HUES6 (cell line): Measurements from ENCODE around the gene PTPRE.

Source experiments
- H3K27ac ChIP-seq: 2 replicates; pipeline ENCODE4 v1.7.0; 2013; ENCODE audit warnings: low read depth, mild to moderate bottlenecking, low read length, inconsistent platforms
- H3K27me3 ChIP-seq: 2 replicates; pipeline ENCODE4 v1.6.1; 2013; ENCODE audit warnings: low read length; ENCODE audit not compliant: control insufficient read depth, insufficient read depth
- H3K36me3 ChIP-seq: 2 replicates; pipeline ENCODE4 v1.6.1; 2013; ENCODE audit warnings: low read length; ENCODE audit not compliant: control insufficient read depth, insufficient read depth
- H3K4me1 ChIP-seq: 2 replicates; pipeline ENCODE4 v1.6.1; 2013; ENCODE audit warnings: low read length; ENCODE audit not compliant: control insufficient read depth, insufficient read depth
- H3K4me3 ChIP-seq: 2 replicates; pipeline ENCODE4 v1.5.1; 2013; ENCODE audit warnings: low read depth, low read length
- H3K9ac ChIP-seq: one replicate; pipeline ENCODE4 v1.6.1; 2013; ENCODE audit warnings: mild to moderate bottlenecking, low read length
- H3K9me3 ChIP-seq: 2 replicates; pipeline ENCODE4 v1.6.1; 2013; ENCODE audit warnings: low read depth, low read length; ENCODE audit not compliant: control insufficient read depth, insufficient read depth

The PTPRE gene

GRCh38 chr10:128022261-128023196 is 115.6 kb downstream of the PTPRE start:
- Histone ChIP-seq H3K4me3 (no peak overlapping the region), H3K27me3 (no peaks in the 10 kb centered on the region), H3K9ac (no peak overlapping the region), H3K27ac (no peak overlapping the region), H3K36me3 (no peaks in the 10 kb centered on the region), H3K4me1 (no peaks in the 10 kb centered on the region), H3K9me3 (no peaks in the 10 kb centered on the region)

- H3K4me3 ChIP-seq, result no peak overlapping the region
- H3K27me3 ChIP-seq, result no peaks in the 10 kb centered on the region
- H3K9ac ChIP-seq, result no peak overlapping the region
- no peaks in the 10 kb centered on the region for H3K36me3 ChIP-seq
- H3K9me3 ChIP-seq, result no peaks in the 10 kb centered on the region
- no peaks in the 10 kb centered on the region for H3K4me1 ChIP-seq
- H3K27ac ChIP-seq, result no peak overlapping the region
Measured at GRCh38 chr10:128024426-128024825, 117.5 kb downstream of the PTPRE start.

GRCh38 chr10:128025437-128025836 is 118.5 kb downstream of the PTPRE start:
- Histone ChIP-seq H3K4me1 (peaks cover 3% of the 10 kb centered on the region; the same call in 1 of the 2 replicates), H3K27me3 (no peaks in the 10 kb centered on the region), H3K9ac (no peak overlapping the region), H3K27ac (no peak overlapping the region), H3K9me3 (no peaks in the 10 kb centered on the region), H3K36me3 (no peaks in the 10 kb centered on the region), H3K4me3 (no peak overlapping the region)

GRCh38 chr10:128025951-128026350 is 119.0 kb downstream of the PTPRE start:
- Histone ChIP-seq H3K9ac (no peak overlapping the region), H3K4me1 (peaks cover 3% of the 10 kb centered on the region; the same call in 1 of the 2 replicates)

GRCh38 chr10:128026615-128027300 is 119.9 kb downstream of the PTPRE start:
- H3K4me1 ChIP-seq, result peaks cover 3% of the 10 kb centered on the region; the same call in 1 of the 2 replicates
- no peak overlapping the region for H3K4me3 ChIP-seq
- no peaks in the 10 kb centered on the region for H3K36me3 ChIP-seq
- H3K9ac ChIP-seq, result no peak overlapping the region
- H3K27ac ChIP-seq, result no peak overlapping the region
- H3K9me3 ChIP-seq, result no peaks in the 10 kb centered on the region
- H3K27me3 ChIP-seq, result no peaks in the 10 kb centered on the region

More at GRCh38 chr10:128025951-128026350, 119.0 kb downstream of the PTPRE start:
- H3K27me3 ChIP-seq, result no peaks in the 10 kb centered on the region
- no peak overlapping the region for H3K4me3 ChIP-seq
- H3K27ac ChIP-seq, result no peak overlapping the region
- no peaks in the 10 kb centered on the region for H3K36me3 ChIP-seq
- no peaks in the 10 kb centered on the region for H3K9me3 ChIP-seq

GRCh38 chr10:128027306-128027705 is 120.4 kb downstream of the PTPRE start:
- Histone ChIP-seq H3K9me3 (no peaks in the 10 kb centered on the region), H3K4me3 (no peak overlapping the region), H3K9ac (no peak overlapping the region), H3K27ac (no peak overlapping the region), H3K4me1 (peaks cover 3% of the 10 kb centered on the region; the same call in 1 of the 2 replicates), H3K27me3 (no peaks in the 10 kb centered on the region), H3K36me3 (no peaks in the 10 kb centered on the region)

GRCh38 chr10:128027822-128028507 is 121.1 kb downstream of the PTPRE start:
- no peak overlapping the region for H3K27ac ChIP-seq
- H3K4me3 ChIP-seq, result no peak overlapping the region
- H3K27me3 ChIP-seq, result no peaks in the 10 kb centered on the region
- peaks cover 3% of the 10 kb centered on the region; the same call in 1 of the 2 replicates for H3K4me1 ChIP-seq
- H3K9ac ChIP-seq, result no peak overlapping the region
- H3K36me3 ChIP-seq, result no peaks in the 10 kb centered on the region
- no peaks in the 10 kb centered on the region for H3K9me3 ChIP-seq

GRCh38 chr10:128028508-128029289 is 121.8 kb downstream of the PTPRE start:
- Histone ChIP-seq H3K27me3 (no peaks in the 10 kb centered on the region), H3K4me1 (peaks cover 3% of the 10 kb centered on the region; the same call in 1 of the 2 replicates), H3K27ac (no peak overlapping the region), H3K4me3 (no peak overlapping the region), H3K9me3 (no peaks in the 10 kb centered on the region), H3K9ac (no peak overlapping the region), H3K36me3 (no peaks in the 10 kb centered on the region)

- H3K27me3 ChIP-seq, result no peaks in the 10 kb centered on the region
- peaks cover 3% of the 10 kb centered on the region; the same call in 1 of the 2 replicates for H3K4me1 ChIP-seq
- H3K27ac ChIP-seq, result no peak overlapping the region
- no peaks in the 10 kb centered on the region for H3K36me3 ChIP-seq
- H3K4me3 ChIP-seq, result no peak overlapping the region
- no peak overlapping the region for H3K9ac ChIP-seq
- H3K9me3 ChIP-seq, result no peaks in the 10 kb centered on the region
Measured at GRCh38 chr10:128029290-128029651, 122.4 kb downstream of the PTPRE start.

- Histone ChIP-seq H3K36me3 (no peaks in the 10 kb centered on the region), H3K9me3 (no peaks in the 10 kb centered on the region), H3K9ac (no peak overlapping the region), H3K4me1 (peaks cover 3% of the 10 kb centered on the region; the same call in 1 of the 2 replicates), H3K4me3 (no peak overlapping the region), H3K27me3 (no peaks in the 10 kb centered on the region), H3K27ac (no peak overlapping the region)
Measured at GRCh38 chr10:128029731-128030369, 122.9 kb downstream of the PTPRE start.
